Keratinocyte (primary cell): ENCODE data around the gene MVB12B. TPM values are rescaled to one million over a fixed set of nuclear protein-coding genes. Genes with fewer than 3 reads are reported as not detected.

Experiments used
- DNase-seq: peaks from one replicate; pipeline ENCODE4 v3.0.0-alpha.2; 2011; ENCODE audit warnings: low read depth, missing footprints, low spot score
- FAIRE-seq: peaks from 2 replicates; lab custom pipeline; 2011; peaks lifted over from hg19 to GRCh38; lab: Jason Lieb, UNC
- H2AFZ ChIP-seq: 2 replicates; pipeline ENCODE4 v1.6.0; 2012; ENCODE audit warnings: low read length, control low read depth, inconsistent platforms; ENCODE audit not compliant: control insufficient read depth
- H3K27ac ChIP-seq: 2 replicates; pipeline ENCODE4 v1.5.1; 2011; ENCODE audit warnings: low read length; ENCODE audit not compliant: control insufficient read depth, insufficient read depth
- H3K27me3 ChIP-seq: 3 replicates; pipeline ENCODE4 v1.6.0; 2011; ENCODE audit warnings: low read length; ENCODE audit not compliant: control insufficient read depth, insufficient read depth; ENCODE audit errors: extremely low read depth
- H3K36me3 ChIP-seq, 2 experiments: 2 replicates in 1 of 2; 3 replicates in 1 of 2; pipeline ENCODE4 v1.5.1; 2011; ENCODE audit warnings: low read length in 2 of 2, mild to moderate bottlenecking in 1 of 2; ENCODE audit not compliant: control insufficient read depth in 2 of 2, insufficient read depth in 2 of 2; ENCODE audit errors: extremely low read depth in 1 of 2
- H3K4me1 ChIP-seq: 3 replicates; pipeline ENCODE4 v1.5.1; 2011; ENCODE audit warnings: low read length; ENCODE audit not compliant: control insufficient read depth, insufficient read depth; ENCODE audit errors: extremely low read depth
- H3K4me2 ChIP-seq: 3 replicates; pipeline ENCODE4 v1.6.0; 2011; ENCODE audit warnings: low read depth, low read length; ENCODE audit not compliant: control insufficient read depth, insufficient read depth; ENCODE audit errors: extremely low read depth
- H3K4me3 ChIP-seq, 3 experiments: fragments of 200-600 bp in 1 of 3; sonication (generic) in 1 of 3; 2 replicates in 2 of 3; 3 replicates in 1 of 3; pipeline ENCODE4 v1.5.1; 2011 to 2016; ENCODE audit warnings: low read length in 3 of 3, mild to moderate bottlenecking in 3 of 3, control low read depth in 2 of 3, inconsistent platforms in 1 of 3, low read depth in 1 of 3, mixed read lengths in 1 of 3, mixed run types in 1 of 3, moderate library complexity in 1 of 3; ENCODE audit not compliant: control insufficient read depth in 2 of 3, insufficient read depth in 2 of 3; ENCODE audit errors: extremely low read depth in 1 of 3
- H3K79me2 ChIP-seq: 2 replicates; pipeline ENCODE4 v1.6.0; 2012; ENCODE audit warnings: low read length; ENCODE audit not compliant: control insufficient read depth, insufficient read depth
- H3K9ac ChIP-seq: 3 replicates; pipeline ENCODE4 v1.6.0; 2011; ENCODE audit warnings: low read length; ENCODE audit not compliant: control insufficient read depth, insufficient read depth; ENCODE audit errors: extremely low read depth
- H3K9me1 ChIP-seq: 3 replicates; pipeline ENCODE4 v1.6.0; 2011; ENCODE audit warnings: low read length; ENCODE audit not compliant: control insufficient read depth, insufficient read depth; ENCODE audit errors: extremely low read depth
- H3K9me3 ChIP-seq: 2 replicates; pipeline ENCODE4 v1.5.1; 2012; ENCODE audit warnings: low read depth, low read length; ENCODE audit not compliant: control insufficient read depth
- H4K20me1 ChIP-seq: 3 replicates; pipeline ENCODE4 v1.6.0; 2011; ENCODE audit warnings: low read length; ENCODE audit not compliant: control insufficient read depth, insufficient read depth; ENCODE audit errors: extremely low read depth
- CTCF ChIP-seq, 3 experiments: IDR thresholded peaks in 1 of 3; conservative IDR thresholded peaks in 1 of 3; optimal IDR thresholded peaks in 1 of 3; 2 replicates in 2 of 3; 3 replicates in 1 of 3; pipeline versions ENCODE3 to v1.5.1; 2011; ENCODE audit warnings: low read length in 3 of 3, mild to moderate bottlenecking in 3 of 3, moderate library complexity in 2 of 3, control low read depth in 1 of 3, inconsistent platforms in 1 of 3; ENCODE audit not compliant: insufficient read depth in 2 of 3; ENCODE audit errors: extremely low read depth in 1 of 3
- EZH2 ChIP-seq: IDR thresholded peaks from one replicate; pipeline ENCODE4 v1.6.1; 2012; ENCODE audit warnings: inconsistent platforms, mild to moderate bottlenecking, low read length, moderate library complexity
- dilution Hi-C: fragments of 300-500 bp; cut with MboI; formaldehyde crosslinking; loops from one replicate; pipeline ENCODE4 v1.7.0; 2020; ENCODE audit warnings: low sequenced_read_pairs; ENCODE audit not compliant: extremely low pct_ligation_motif_present
- polyA plus RNA-seq, 5 experiments: library from polyadenylated mRNA; depleted of rRNA in 3 of 5; stranded (reverse) in 3 of 5; stranded (forward) in 1 of 5; unstranded in 1 of 5; fragments of >200 nt; gene quantifications; 1 replicate in 1 of 5; 2 replicates in 3 of 5; 3 replicates in 1 of 5; pipeline versions ENCODE4 v1.2.1 to v1.2.3, GENCODE V29; 2011 to 2012; ENCODE audit warnings: missing spikeins in 2 of 5, low read depth in 1 of 5, low replicate concordance in 1 of 5

MVB12B gene
- polyA plus RNA-seq, 1 donor (not counting 4 experiments of a cell fraction or from before 2014, with no cell fraction given) = 1.2 TPM

GRCh38 chr9:126459126-126459525 lies 132.5 kb downstream of the MVB12B start:
- no peaks in the 10 kb centered on the region for H3K27me3 ChIP-seq
- no peaks in the 10 kb centered on the region for H3K79me2 ChIP-seq
- H3K9ac ChIP-seq = no peak overlapping the region
- H3K4me2 ChIP-seq = no peak overlapping the region
- H3K27ac ChIP-seq = no peak overlapping the region
- no peaks in the 10 kb centered on the region for H3K4me1 ChIP-seq
- dilution Hi-C loops = no loop called here
- no peak overlapping the region for H2AFZ ChIP-seq
- H3K4me3 ChIP-seq = no peak overlapping the region
- H4K20me1 ChIP-seq = no peaks in the 10 kb centered on the region
- TF ChIP-seq EZH2 (no peak), CTCF (optimal IDR thresholded peaks at IDR 0.05 in 1 of 3, IDR thresholded peaks at IDR 0.05 in 1 of 3, conservative IDR thresholded peaks at IDR 0.05 in 1 of 3; ENCODE audit: extremely low read depth in 1 of 3, insufficient read depth in 2 of 3, low read length in 3 of 3) (no peak)
- H3K9me1 ChIP-seq = no peaks in the 10 kb centered on the region
- no peaks in the 10 kb centered on the region for H3K9me3 ChIP-seq
- no peak for FAIRE-seq
- no peaks in the 10 kb centered on the region for H3K36me3 ChIP-seq
- DNase-seq = no peak

- dilution Hi-C loops = no loop called here
These were observed 132.9 kb downstream of the MVB12B start for GRCh38 chr9:126459546-126459945.

More at GRCh38 chr9:126459546-126459945, 132.9 kb downstream of the MVB12B start:
- no peak for DNase-seq
- H3K4me1 ChIP-seq = no peaks in the 10 kb centered on the region
- H3K9me3 ChIP-seq = no peaks in the 10 kb centered on the region
- no peaks in the 10 kb centered on the region for H4K20me1 ChIP-seq
- no peak overlapping the region for H3K4me2 ChIP-seq
- no peaks in the 10 kb centered on the region for H3K9me1 ChIP-seq
- H3K9ac ChIP-seq = no peak overlapping the region
- TF ChIP-seq EZH2 (no peak), CTCF (optimal IDR thresholded peaks at IDR 0.05 in 1 of 3, IDR thresholded peaks at IDR 0.05 in 1 of 3, conservative IDR thresholded peaks at IDR 0.05 in 1 of 3; ENCODE audit: extremely low read depth in 1 of 3, insufficient read depth in 2 of 3, low read length in 3 of 3) (no peak)
- no peak for FAIRE-seq
- no peak overlapping the region for H3K4me3 ChIP-seq
- H3K79me2 ChIP-seq = no peaks in the 10 kb centered on the region
- H2AFZ ChIP-seq = no peak overlapping the region
- H3K27ac ChIP-seq = no peak overlapping the region
- H3K27me3 ChIP-seq = no peaks in the 10 kb centered on the region
- H3K36me3 ChIP-seq = no peaks in the 10 kb centered on the region
